Measurements from ENCODE around the gene TMEM154. TPM values are rescaled to one million over a fixed set of nuclear protein-coding genes. Genes with fewer than 3 reads are reported as not detected.

The TMEM154 gene
- total and polyA plus RNA-seq, 10 donors: 5.0 to 72.3 (median 27.4) TPM

GRCh38 chr4:152640058-152640921 is 39.5 kb downstream of the TMEM154 start:
- intact Hi-C loops (cut with DNase I; ENCODE audit: low total_unique reads): loop anchor here (5.0 to 10.0 kb wide), 2 partner anchors 95 to 143 kb away; no protein-coding TSS in a partner anchor
- H3K36me3 ChIP-seq: peaks cover 0 to 39% (median 0%) of the 10 kb centered on the region in 6 donors
- TF ChIP-seq CTCF (IDR thresholded peaks at IDR 0.05 in 8 of 11, conservative IDR thresholded peaks at IDR 0.05 in 3 of 11) (peak in 9 of 11 experiments; percentile 20 to 66 (median 54)), POLR2AphosphoS5 (IDR thresholded peaks at IDR 0.05) (no peak), POLR2A (IDR thresholded peaks at IDR 0.05) (no peak)
- H3K4me3 ChIP-seq: no peak overlapping the region
- no peaks in the 10 kb centered on the region for H3K9me3 ChIP-seq
- no peak for DNase-seq
- 53 to 70% (median 58%) methylated on average over 8 of the region's 8 CpGs for WGBS, 5 donors
- peak overlapping the region in 4 of 8 donors; percentile 2 to 92 (median 22) for H3K27ac ChIP-seq
- H3K27me3 ChIP-seq (replicated peaks in 1 of 7): no peaks in the 10 kb centered on the region
- H3K4me1 ChIP-seq: peaks cover 9 to 85% (median 40%) of the 10 kb centered on the region in 6 donors

GRCh38 chr4:152635851-152636250 is 43.9 kb downstream of the TMEM154 start:
- TF ChIP-seq POLR2A (IDR thresholded peaks at IDR 0.05) (no peak), POLR2AphosphoS5 (IDR thresholded peaks at IDR 0.05) (peak in 1 of 3 donors; percentile 24)

GRCh38 chr4:152634110-152634760 is 45.6 kb downstream of the TMEM154 start:
- Histone ChIP-seq H3K4me3 (no peak overlapping the region), H3K4me1 (peaks cover 0 to 40% (median 7%) of the 10 kb centered on the region in 6 donors), H3K27me3 (replicated peaks in 1 of 7) (no peaks in the 10 kb centered on the region), H3K27ac (peak overlapping the region in 4 of 8 donors; percentile 0 to 92 (median 47)), H3K36me3 (peaks cover 0 to 74% (median 5%) of the 10 kb centered on the region in 6 donors), H3K9me3 (no peaks in the 10 kb centered on the region)
- 87 to 98% (median 93%) methylated on average over 4 of the region's 4 CpGs for WGBS, 5 donors
- intact Hi-C loops (cut with DNase I; ENCODE audit: low total_unique reads): no loop called here
- no peak for DNase-seq
- TF ChIP-seq CTCF (IDR thresholded peaks at IDR 0.05 in 8 of 11, conservative IDR thresholded peaks at IDR 0.05 in 3 of 11) (no peak), POLR2AphosphoS5 (IDR thresholded peaks at IDR 0.05) (no peak), POLR2A (IDR thresholded peaks at IDR 0.05) (no peak)

More at GRCh38 chr4:152635851-152636250, 43.9 kb downstream of the TMEM154 start:
- 48 to 65% (median 49%) methylated on average over 4 of the region's 4 CpGs for WGBS, 5 donors
- Histone ChIP-seq H3K36me3 (peaks cover 0 to 71% (median 1%) of the 10 kb centered on the region in 6 donors), H3K9me3 (no peaks in the 10 kb centered on the region), H3K4me3 (peak overlapping the region in 1 of 8 donors; percentile 23), H3K4me1 (peaks cover 0 to 54% (median 9%) of the 10 kb centered on the region in 6 donors), H3K27me3 (replicated peaks in 1 of 7) (no peaks in the 10 kb centered on the region), H3K27ac (peak overlapping the region in 6 of 8 donors; percentile 25 to 92 (median 74))
- intact Hi-C loops (cut with DNase I; ENCODE audit: low total_unique reads): no loop called here
- no peak for DNase-seq

- Histone ChIP-seq H3K9me3 (no peaks in the 10 kb centered on the region), H3K27me3 (replicated peaks in 1 of 7) (no peaks in the 10 kb centered on the region), H3K4me1 (peaks cover 0 to 34% (median 7%) of the 10 kb centered on the region in 6 donors), H3K36me3 (peaks cover 0 to 72% (median 6%) of the 10 kb centered on the region in 6 donors), H3K27ac (peak overlapping the region in 1 of 8 donors; percentile 92), H3K4me3 (no peak overlapping the region)
- TF ChIP-seq POLR2A (IDR thresholded peaks at IDR 0.05) (no peak), CTCF (IDR thresholded peaks at IDR 0.05 in 8 of 11, conservative IDR thresholded peaks at IDR 0.05 in 3 of 11) (no peak), POLR2AphosphoS5 (IDR thresholded peaks at IDR 0.05) (no peak)
- WGBS, 5 donors: 52 to 78% (median 62%) methylated on average over 3 of the region's 3 CpGs
- no peak for DNase-seq
- intact Hi-C loops (cut with DNase I; ENCODE audit: low total_unique reads): no loop called here
Measured at GRCh38 chr4:152633118-152633517, 46.7 kb downstream of the TMEM154 start.

Data from spleen (tissue), 11 donors.